ENCODE data around the gene IL4I1.

IL4I1 gene

DNA sequence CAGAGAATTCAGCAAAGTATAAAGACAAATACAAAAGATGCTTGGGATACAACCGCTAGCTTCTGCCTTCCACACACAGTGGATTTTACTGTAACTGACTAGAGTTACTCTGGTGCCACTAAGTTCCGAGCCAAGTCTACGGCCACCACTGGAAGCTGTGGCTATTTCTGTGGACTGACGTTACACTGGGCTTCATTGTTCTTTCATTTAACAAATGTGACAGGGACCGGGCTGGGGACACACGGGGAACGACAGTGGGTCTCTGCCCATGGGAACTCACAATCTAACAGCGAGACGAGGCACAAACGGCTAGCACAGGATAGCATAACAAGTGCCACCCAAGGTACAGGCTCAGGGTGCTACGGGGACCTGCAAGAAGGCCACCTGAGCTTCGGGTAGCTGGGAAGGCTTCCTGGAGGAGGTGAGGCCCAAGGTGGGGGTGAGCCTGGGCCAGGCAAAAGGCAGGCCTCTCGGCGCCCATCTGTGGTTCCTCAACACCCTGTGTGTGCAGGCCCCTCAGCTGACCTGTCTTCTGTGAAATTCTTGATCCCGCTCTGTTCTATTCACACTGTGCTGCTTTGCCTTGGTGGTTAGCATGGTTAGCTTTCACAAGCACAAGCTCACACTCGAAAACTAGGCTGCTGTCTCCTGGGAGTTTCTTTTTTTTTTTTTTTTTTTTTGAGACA, 10.3 kb upstream of the IL4I1 start:
- no peak overlapping the region for H3K4me3 ChIP-seq (ENCODE audit: low read depth, low read length)
- TF ChIP-seq CTCF (IDR thresholded peaks at IDR 0.05; ENCODE audit: borderline replicate concordance, insufficient read depth, low read depth, low read length), result no peak

DNA sequence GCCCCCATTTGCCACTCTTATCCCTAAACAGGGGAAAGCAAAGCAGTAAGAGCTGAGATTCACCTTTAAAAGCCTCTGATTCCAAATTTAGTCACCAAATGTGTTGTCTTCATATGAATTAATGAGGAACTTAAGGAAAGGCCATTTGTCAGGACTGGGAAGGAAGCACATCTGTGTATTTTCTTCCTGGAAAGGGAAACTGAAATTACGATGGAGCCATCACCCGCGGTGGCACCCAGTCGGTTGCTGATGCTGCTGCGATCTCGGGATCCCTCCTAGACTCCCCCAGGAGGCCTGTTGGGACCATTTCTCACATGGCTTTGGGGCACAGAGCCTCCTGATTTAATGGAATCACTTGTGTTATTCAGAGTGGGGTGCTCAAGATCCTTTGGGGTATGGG, 7.4 kb upstream of the IL4I1 start:
- no peak overlapping the region for H3K4me3 ChIP-seq (ENCODE audit: low read depth, low read length)
- TF ChIP-seq CTCF (IDR thresholded peaks at IDR 0.05; ENCODE audit: borderline replicate concordance, insufficient read depth, low read depth, low read length), result no peak

DNA sequence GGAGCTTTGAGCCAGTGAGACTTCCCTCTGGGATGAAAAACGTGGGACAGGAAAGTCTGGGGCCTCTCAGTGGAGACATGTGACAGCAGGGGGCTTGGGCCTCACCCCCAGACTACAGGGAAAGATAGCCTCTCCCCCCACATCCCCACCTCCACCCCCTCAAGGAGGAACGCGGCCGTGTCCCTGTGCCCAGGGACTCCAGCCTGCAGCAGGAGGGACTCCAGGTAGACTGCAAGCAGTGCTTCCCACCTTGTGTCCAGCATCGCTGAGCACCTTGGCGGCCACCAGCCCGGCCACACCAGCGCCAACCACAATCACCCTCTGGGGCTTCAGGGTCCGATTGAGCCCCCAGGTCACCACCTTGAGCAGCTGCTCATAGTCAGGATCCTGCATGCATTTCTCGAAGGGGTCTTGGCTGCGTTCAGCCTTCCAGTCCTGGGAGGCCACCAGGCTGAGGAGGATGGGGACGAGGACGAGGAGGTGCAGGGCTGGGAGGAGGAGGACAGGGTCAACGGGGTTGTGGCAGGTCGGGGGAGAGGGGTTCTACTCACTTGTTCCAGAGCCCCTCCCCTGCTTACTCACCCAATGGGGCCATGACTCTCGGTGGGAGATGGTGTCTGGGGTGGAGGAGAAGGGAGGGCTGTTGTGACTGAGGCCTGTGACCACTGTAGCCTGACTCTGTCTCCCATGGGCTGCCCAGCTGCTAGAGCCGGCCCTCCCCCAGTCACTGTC, 955 bp downstream of the IL4I1 start:
- H3K4me3 ChIP-seq (ENCODE audit: low read depth, low read length), result peak overlapping the region; percentile 76
- TF ChIP-seq CTCF (IDR thresholded peaks at IDR 0.05; ENCODE audit: borderline replicate concordance, insufficient read depth, low read depth, low read length), result no peak

GRCh38 chr19:49894879-49895565, 1.7 kb downstream of the IL4I1 start:
- H3K4me3 ChIP-seq (ENCODE audit: low read depth, low read length), result peak overlapping the region; percentile 76
- no peak for TF ChIP-seq CTCF (IDR thresholded peaks at IDR 0.05; ENCODE audit: borderline replicate concordance, insufficient read depth, low read depth, low read length)

- TF ChIP-seq CTCF (IDR thresholded peaks at IDR 0.05; ENCODE audit: borderline replicate concordance, insufficient read depth, low read depth, low read length), result no peak
- H3K4me3 ChIP-seq (ENCODE audit: low read depth, low read length), result no peak overlapping the region
Observed at GRCh38 chr19:49894011-49894664, 2.5 kb downstream of the IL4I1 start.

GRCh38 chr19:49892716-49893115, 4.0 kb downstream of the IL4I1 start:
- no peak for TF ChIP-seq CTCF (IDR thresholded peaks at IDR 0.05; ENCODE audit: borderline replicate concordance, insufficient read depth, low read depth, low read length)

More at GRCh38 chr19:49892716-49893115, 4.0 kb downstream of the IL4I1 start:
- no peak overlapping the region for H3K4me3 ChIP-seq (ENCODE audit: low read depth, low read length)

Measured in GM12875 (cell line).